K562 (cell line): ENCODE measurements around the gene DLX4. TPM values are rescaled to one million over a fixed set of nuclear protein-coding genes. Genes with fewer than 3 reads are reported as not detected.

Experiments
- ATAC-seq: fragments of 200-7000 bp; cut with Tn5 transposase; 3 replicates; pipeline ENCODE4 v1.9.1; 2020; ENCODE audit warnings: moderate library complexity
- BruUV-seq: library from RNA; stranded (reverse); fragments of 400-500 nt; replicated peaks from 2 replicates; lab custom pipeline; 2021; lab: Mats Ljungman, UMichigan
- CTCF ChIA-PET: fragments of 300-600 bp; formaldehyde crosslinking; extraction: SDS; loops from one replicate; lab custom pipeline; 2021; ENCODE audit warnings: low intra/inter-chr PET ratio; lab: Yijun Ruan, JAX
- POLR2A ChIA-PET: fragments of 300-600, 350-650 bp; sonication (Branson Sonifier 250); formaldehyde crosslinking; extraction: SDS; loops from one replicate; lab custom pipeline; 2021; ENCODE audit warnings: antibody characterized with exemption, inconsistent platforms; lab: Yijun Ruan, JAX
- DNase-seq, 4 experiments: peaks; one replicate each; pipeline versions ENCODE4 v3.0.0 to v3.0.0-alpha.2; 2011 to 2018; ENCODE audit warnings: low spot score in 3 of 4, mixed read lengths in 3 of 4; ENCODE audit errors: extremely low read depth in 1 of 4
- FAIRE-seq: peaks from 2 replicates; lab custom pipeline; 2011; peaks lifted over from hg19 to GRCh38; lab: Jason Lieb, UNC
- H2AFZ ChIP-seq: 2 replicates; pipeline ENCODE4 v1.6.0; 2011; ENCODE audit warnings: low read depth, low read length, control low read depth, inconsistent platforms
- H3K27ac ChIP-seq: fragments of 200-600 bp; 3 replicates; pipeline ENCODE4 v1.8.0; 2011; ENCODE audit warnings: low read depth, mild to moderate bottlenecking, control low read depth, inconsistent platforms, low read length, moderate library complexity, mixed read lengths; ENCODE audit errors: extremely low read depth
- H3K27me3 ChIP-seq, 2 experiments: fragments of 300-600 bp in 1 of 2; 2 replicates in 1 of 2; 3 replicates in 1 of 2; pipeline versions ENCODE4 v1.6.0 to v1.8.0; 2011; ENCODE audit warnings: inconsistent platforms in 2 of 2, low read length in 2 of 2, mild to moderate bottlenecking in 1 of 2, mixed read lengths in 1 of 2, moderate library complexity in 1 of 2; ENCODE audit not compliant: control insufficient read depth in 2 of 2, insufficient read depth in 2 of 2
- H3K36me3 ChIP-seq: fragments of 300-600 bp; 3 replicates; pipeline ENCODE4 v1.8.0; 2011; ENCODE audit warnings: mild to moderate bottlenecking, low read length, inconsistent platforms; ENCODE audit not compliant: control insufficient read depth, insufficient read depth
- H3K4me1 ChIP-seq, 2 experiments: fragments of 200-600 bp in 1 of 2; replicated peaks in 1 of 2; 2 replicates in 1 of 2; 3 replicates in 1 of 2; pipeline versions ENCODE4 v1.5.1 to v1.8.0; 2011; ENCODE audit warnings: inconsistent platforms in 2 of 2, low read length in 2 of 2, mild to moderate bottlenecking in 1 of 2, mixed read lengths in 1 of 2, moderate library complexity in 1 of 2; ENCODE audit not compliant: control insufficient read depth in 2 of 2, insufficient read depth in 2 of 2
- H3K4me2 ChIP-seq: 2 replicates; pipeline ENCODE4 v1.6.1; 2011; ENCODE audit warnings: low read length, control low read depth, inconsistent platforms, mixed read lengths; ENCODE audit not compliant: insufficient read depth
- H3K4me3 ChIP-seq: fragments of 200-600 bp; sonication (generic), shearing (Covaris generic); 2 replicates; pipeline ENCODE4 v1.5.1; 2016; ENCODE audit warnings: control low read depth, inconsistent platforms
- H3K79me2 ChIP-seq: fragments of 200-600 bp; 3 replicates; pipeline ENCODE4 v1.8.0; 2011; ENCODE audit warnings: low read length, inconsistent platforms; ENCODE audit not compliant: control insufficient read depth, insufficient read depth
- H3K9ac ChIP-seq, 2 experiments: 2 replicates each; pipeline versions ENCODE4 v1.6.0 to v1.6.1; 2011; ENCODE audit warnings: low read depth in 2 of 2, low read length in 2 of 2, control low read depth in 1 of 2, inconsistent platforms in 1 of 2, mild to moderate bottlenecking in 1 of 2, mixed read lengths in 1 of 2; ENCODE audit not compliant: insufficient read depth in 1 of 2
- H3K9me1 ChIP-seq: one replicate; pipeline ENCODE4 v1.6.0; 2011; ENCODE audit warnings: inconsistent platforms, mild to moderate bottlenecking, low read length, moderate library complexity; ENCODE audit not compliant: control insufficient read depth, insufficient read depth
- H3K9me3 ChIP-seq: replicated peaks from 2 replicates; pipeline ENCODE4 v1.5.1; 2011; ENCODE audit warnings: low read depth, low read length, inconsistent platforms; ENCODE audit not compliant: control insufficient read depth, insufficient read depth
- H4K20me1 ChIP-seq: replicated peaks from 2 replicates; pipeline ENCODE4 v1.6.1; 2011; ENCODE audit warnings: low read length, inconsistent platforms, mixed read lengths; ENCODE audit not compliant: control insufficient read depth, insufficient read depth
- ARHGAP35 ChIP-seq: fragments of 450-650 bp; IDR thresholded peaks from 2 replicates; pipeline ENCODE4 v1.6.1; 2018; ENCODE audit not compliant: partially characterized antibody
- CREB1 ChIP-seq, 2 experiments: sonication (generic) in 1 of 2; formaldehyde crosslinking in 1 of 2; IDR thresholded peaks; 2 replicates each; pipeline versions ENCODE4 v1.6.1 to v1.8.0; 2012 to 2022; ENCODE audit warnings: inconsistent platforms in 1 of 2, mild to moderate bottlenecking in 1 of 2, missing genetic modification reagents in 1 of 2, moderate library complexity in 1 of 2
- DNMT1 ChIP-seq: fragments of 450-650 bp; IDR thresholded peaks from 2 replicates; pipeline ENCODE4 v1.6.1; 2016; ENCODE audit warnings: antibody characterized with exemption, mild to moderate bottlenecking
- FOXP4 ChIP-seq: sonication (generic); formaldehyde crosslinking; IDR thresholded peaks from 2 replicates; pipeline ENCODE4 v1.8.0; 2022; ENCODE audit warnings: mild to moderate bottlenecking, missing genetic modification reagents, borderline replicate concordance
- GABPB2 ChIP-seq: fragments of 250-450 bp; sonication (Bioruptor Pico); conservative IDR thresholded peaks from 2 replicates; pipeline ENCODE4 v1.5.1; 2021; ENCODE audit warnings: mild to moderate bottlenecking
- GTF2B ChIP-seq: IDR thresholded peaks from 2 replicates; pipeline ENCODE4 v1.6.1; 2011; ENCODE audit not compliant: insufficient read length; ENCODE audit errors: extremely low read depth
- KDM4B ChIP-seq, 2 experiments: fragments of 450-650 bp in 1 of 2; sonication (generic) in 1 of 2; IDR thresholded peaks; 2 replicates each; pipeline ENCODE4 v1.6.1; 2016 to 2017; ENCODE audit warnings: borderline replicate concordance in 2 of 2, antibody characterized with exemption in 1 of 2, low read depth in 1 of 2, mild to moderate bottlenecking in 1 of 2
- MXI1 ChIP-seq: IDR thresholded peaks from 2 replicates; pipeline ENCODE4 v1.6.1; 2011; ENCODE audit warnings: low read depth, mild to moderate bottlenecking, improper control_type of control experiment, low read length
- NFE2L1 ChIP-seq: fragments of 450-650 bp; IDR thresholded peaks from 2 replicates; pipeline ENCODE4 v1.6.1; 2016; ENCODE audit warnings: missing genetic modification characterization, low read depth, mild to moderate bottlenecking, missing compliant biosample characterization, moderate library complexity, borderline replicate concordance
- SIN3A ChIP-seq, 2 experiments: fragments of 150-350 bp in 1 of 2; IDR thresholded peaks; 2 replicates each; pipeline ENCODE4 v1.6.1; 2011 to 2016; ENCODE audit warnings: borderline replicate concordance in 2 of 2, low read depth in 2 of 2, low read length in 2 of 2, mild to moderate bottlenecking in 2 of 2, moderate library complexity in 2 of 2; ENCODE audit not compliant: control insufficient read depth in 1 of 2
- SMARCC2 ChIP-seq: fragments of 450-650 bp; IDR thresholded peaks from 2 replicates; pipeline ENCODE4 v1.6.1; 2017; ENCODE audit warnings: antibody characterized with exemption, moderate library complexity, mild to moderate bottlenecking, low read depth
- SREBF1 ChIP-seq: fragments of 150-350 bp; IDR thresholded peaks from 2 replicates; pipeline ENCODE4 v1.6.1; 2014; ENCODE audit warnings: antibody characterized with exemption, low read depth, low read length, borderline replicate concordance
- TBP ChIP-seq: optimal IDR thresholded peaks from 2 replicates; pipeline ENCODE3; 2011; ENCODE audit warnings: low read depth, low read length, improper control_type of control experiment
- TSC22D4 ChIP-seq: fragments of 450-650 bp; IDR thresholded peaks from 2 replicates; pipeline ENCODE4 v1.6.1; 2016; ENCODE audit warnings: missing genetic modification characterization, missing biosample characterization, control low read depth
- WHSC1 ChIP-seq: IDR thresholded peaks from one replicate; pipeline ENCODE4 v1.6.1; 2012; ENCODE audit warnings: low read length, control low read depth, inconsistent platforms
- ZNF282 ChIP-seq: sonication (generic); formaldehyde crosslinking; IDR thresholded peaks from 2 replicates; pipeline ENCODE4 v1.8.1; 2023; ENCODE audit warnings: missing genetic modification reagents
- ZNF551 ChIP-seq: fragments of 250-450 bp; sonication (Bioruptor Pico); IDR thresholded peaks from 2 replicates; pipeline ENCODE4 v1.5.0; 2021; ENCODE audit warnings: mild to moderate bottlenecking, moderate library complexity
- WGBS: fragments of 100-300 bp; shearing (Covaris generic); methylation state at CpG from one replicate; pipeline ENCODE4 v1.1.6; 2016; ENCODE audit warnings: low coverage, mixed read lengths; ENCODE audit not compliant: insufficient coverage; ENCODE audit errors: missing lambda C conversion rate; 5-methylcytosine and 5-hydroxymethylcytosine counted together
- in situ Hi-C: fragments of 300-500 bp; cut with MboI; formaldehyde crosslinking; loops from 4 replicates; pipeline ENCODE4 v1.15.0; 2018; ENCODE audit warnings: inconsistent platforms, mixed read lengths
- intact Hi-C: fragments of 100-400 bp; cut with micrococcal nuclease; formaldehyde crosslinking; loops from 2 replicates; pipeline ENCODE4 v1.14.2; 2022
- polyA plus RNA-seq, 8 experiments: library from polyadenylated mRNA; depleted of rRNA in 4 of 8; stranded (reverse) in 5 of 8; unstranded in 3 of 8; fragments of >200 nt; fragmentation: Nextera tagmentation in 2 of 8; fragmentation: Illumina TruSeq in 1 of 8; extraction: Ambion mirVana in 2 of 8; extraction: Trizol in 1 of 8; gene quantifications; 2 replicates each; pipeline versions ENCODE4 v1.2.1 to v1.2.3, GENCODE V29; 2011 to 2014; ENCODE audit warnings: inconsistent platforms in 1 of 8, missing spikeins in 1 of 8
- total RNA-seq, 7 experiments: library from RNA; depleted of rRNA in 6 of 7; stranded (reverse); fragments of >200 nt in 6 of 7; fragmentation: Illumina TruSeq in 2 of 7; extraction: Trizol in 2 of 7; gene quantifications; 2 replicates each; pipeline versions ENCODE4 v1.2.1 to v1.2.3, GENCODE V29; 2011 to 2021; ENCODE audit warnings: low replicate concordance in 1 of 7

DLX4 gene
- total and polyA plus RNA-seq, 9 of the 15 experiments (the other 6 are each of a cell fraction or from before 2014, with no cell fraction given): 0.15 to 2.2 (median 0.58) TPM

GRCh38 chr17:49990331-49990730, 21.3 kb downstream of the DLX4 start (continued):
- TF ChIP-seq GTF2B (no peak), MXI1 (no peak)
- TF ChIP-seq, all 486 proteins: peak for 0

GRCh38 chr17:49990921-49991320, 21.9 kb downstream of the DLX4 start:
- in situ Hi-C loops (no loop called here), intact Hi-C loops (no loop called here)
- Histone ChIP-seq H3K27ac (no peak overlapping the region), H3K9ac (no peak overlapping the region), H3K4me1 (peaks cover 0 to 10% of the 10 kb centered on the region in 2 experiments; a peak in 2 of 5 replicates), H2AFZ (no peak overlapping the region), H3K9me1 (no peaks in the 10 kb centered on the region)
- DNase-seq: no peak
- TF ChIP-seq ZNF282 (CRISPR knock-in tag): no peak
- TF ChIP-seq WHSC1: no peak
- no peak for TF ChIP-seq FOXP4 (CRISPR knock-in tag)
- TF ChIP-seq CREB1 (IDR thresholded peaks at IDR 0.05): no peak
- no peak for TF ChIP-seq CREB1 (CRISPR knock-in tag; IDR thresholded peaks at IDR 0.05)
- TF ChIP-seq SREBF1: no peak
- no peak for TF ChIP-seq NFE2L1 (tag)
- TF ChIP-seq KDM4B (IDR thresholded peaks at IDR 0.05; ENCODE audit: borderline replicate concordance in 2 of 2, low read depth in 1 of 2): no peak
- TF ChIP-seq SMARCC2: no peak
- no peak for TF ChIP-seq TSC22D4 (tag)
- no peak for TF ChIP-seq ARHGAP35
- TF ChIP-seq SIN3A (IDR thresholded peaks at IDR 0.05; ENCODE audit: borderline replicate concordance in 2 of 2, control insufficient read depth in 1 of 2, low read depth in 2 of 2, low read length in 2 of 2): no peak
- no peak for TF ChIP-seq DNMT1
- no peak for TF ChIP-seq ZNF551 (CRISPR knock-in tag)
- TF ChIP-seq TBP: no peak
- TF ChIP-seq GABPB2 (CRISPR knock-in tag): no peak
- TF ChIP-seq, all 486 proteins: peak for 0
- H3K27me3 ChIP-seq: peaks cover 42 to 82% of the 10 kb centered on the region in 2 experiments; a peak in 4 of 5 replicates
- FAIRE-seq (no peak), ATAC-seq (no peak)
- ChIA-PET CTCF (interaction anchor here (0.6 kb wide), 1 partner anchor 14 kb away, joined by 3 read pairs; no protein-coding TSS in a partner anchor), POLR2A (interaction anchor here (0.6 kb wide), 1 partner anchor 74 kb away, joined by 5 read pairs; no protein-coding TSS in a partner anchor)
- H3K9me3 ChIP-seq: no peaks in the 10 kb centered on the region
- no peaks in the 10 kb centered on the region for H3K79me2 ChIP-seq
- peaks cover 7% of the 10 kb centered on the region for H4K20me1 ChIP-seq
- WGBS: 0% methylated on average over 8 of the region's 8 CpGs
- no peaks in the 10 kb centered on the region for H3K36me3 ChIP-seq
- H3K4me2 ChIP-seq: no peak overlapping the region
- BruUV-seq: no TSS peak
- H3K4me3 ChIP-seq: no peak overlapping the region
